HG03066 (cell line): ENCODE measurements around the gene KCNJ5.

Experiments
- ATAC-seq: cut with Tn5 transposase; IDR thresholded peaks from one replicate; pipeline ENCODE4 v1.9.1; 2021; ENCODE audit warnings: low read depth; ENCODE audit not compliant: unreplicated experiment

Gene KCNJ5

DNA sequence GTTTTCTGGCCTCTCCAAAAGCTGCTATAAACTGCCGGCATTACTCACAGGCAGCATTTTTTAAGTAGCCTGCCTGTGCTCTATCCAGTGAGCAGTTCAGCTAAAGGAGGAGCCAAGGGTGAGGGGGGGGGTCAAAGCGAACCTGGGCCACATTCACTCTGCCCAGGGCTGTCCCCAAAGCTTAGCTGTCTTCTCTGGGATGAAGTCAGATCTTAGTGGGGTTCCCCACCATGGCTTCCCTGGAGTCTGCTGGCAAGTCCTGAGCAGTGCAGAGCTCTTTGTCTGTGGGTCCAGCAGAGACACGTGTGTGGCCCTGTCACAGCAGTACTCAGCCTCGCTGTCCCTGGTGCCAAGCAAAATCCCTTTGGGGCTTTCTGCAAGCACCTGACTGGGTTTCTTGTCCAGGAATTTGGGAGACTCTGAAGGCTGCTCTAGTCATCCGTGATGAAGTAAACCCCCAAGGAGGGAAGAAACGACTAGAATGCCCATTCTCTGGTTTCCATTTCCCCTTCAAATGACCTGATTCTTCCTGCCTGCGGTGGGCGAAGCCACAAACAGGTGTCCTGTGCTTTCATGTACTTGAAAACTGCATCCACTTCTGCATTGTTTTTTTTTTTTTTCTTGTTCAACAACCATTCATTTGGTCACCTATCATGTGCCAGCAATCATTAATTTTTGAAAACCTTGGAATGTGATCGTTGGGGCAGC, 2.6 kb downstream of the KCNJ5 start:
- peak; percentile 72 for ATAC-seq

DNA sequence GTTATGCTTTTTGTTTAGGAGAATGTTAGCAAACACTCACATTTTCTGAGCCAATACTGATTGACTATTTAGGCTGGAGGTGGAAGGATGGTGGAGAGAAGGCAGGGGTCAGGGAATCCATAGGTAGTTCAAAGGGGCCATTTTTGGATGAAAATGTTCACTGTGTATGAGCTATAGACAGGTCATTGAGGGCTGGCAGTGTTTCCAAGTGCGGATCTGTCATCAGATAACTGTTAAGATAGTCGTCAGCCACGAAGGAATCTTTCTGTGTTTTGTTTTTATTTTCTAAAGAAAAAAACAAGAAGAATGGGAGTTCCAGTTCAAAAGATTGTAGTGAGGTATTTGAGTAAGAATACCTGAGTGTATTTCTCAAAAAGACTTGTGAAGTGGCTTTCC, 3.1 kb downstream of the KCNJ5 start:
- ATAC-seq: no peak

DNA sequence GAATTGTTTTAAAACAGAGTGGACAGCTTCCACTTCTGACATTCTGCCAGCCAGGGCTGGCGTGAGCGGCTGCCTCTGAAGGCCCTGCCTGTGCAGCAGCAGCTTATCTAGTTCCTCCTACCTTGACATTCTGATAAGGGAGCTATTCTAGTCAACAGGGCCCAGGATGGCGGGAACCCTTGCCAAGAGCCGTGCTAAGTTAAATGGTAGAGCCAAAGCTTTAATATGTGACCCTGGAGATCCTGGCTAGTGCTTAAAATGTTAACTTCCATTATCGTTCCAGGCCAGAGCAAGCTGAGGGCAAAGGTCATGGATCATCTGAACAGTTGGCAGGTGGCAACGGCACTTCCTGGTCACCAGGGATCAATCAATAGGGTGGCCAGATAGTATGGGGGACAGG, 3.5 kb downstream of the KCNJ5 start:
- no peak for ATAC-seq

DNA sequence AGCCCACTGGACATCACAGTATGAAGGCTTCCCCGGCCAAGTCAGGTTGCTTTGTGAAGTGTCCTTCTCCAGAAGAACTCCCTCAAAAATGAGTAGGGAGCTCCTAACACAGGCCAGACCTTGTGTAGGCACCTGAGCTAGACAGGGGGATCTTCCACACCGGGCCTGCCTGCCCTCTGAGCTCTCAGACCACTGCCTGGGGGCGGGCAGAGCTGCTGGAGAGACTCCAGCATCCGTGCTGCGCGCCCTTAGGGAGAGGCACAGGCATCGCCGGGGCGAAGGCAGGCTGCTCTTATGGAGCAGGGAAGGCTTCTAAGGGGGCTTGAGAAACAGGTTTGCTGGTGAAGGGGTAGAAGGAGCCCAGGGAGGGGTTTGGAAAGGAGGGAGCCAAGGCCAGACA, 4.4 kb downstream of the KCNJ5 start:
- no peak for ATAC-seq

DNA sequence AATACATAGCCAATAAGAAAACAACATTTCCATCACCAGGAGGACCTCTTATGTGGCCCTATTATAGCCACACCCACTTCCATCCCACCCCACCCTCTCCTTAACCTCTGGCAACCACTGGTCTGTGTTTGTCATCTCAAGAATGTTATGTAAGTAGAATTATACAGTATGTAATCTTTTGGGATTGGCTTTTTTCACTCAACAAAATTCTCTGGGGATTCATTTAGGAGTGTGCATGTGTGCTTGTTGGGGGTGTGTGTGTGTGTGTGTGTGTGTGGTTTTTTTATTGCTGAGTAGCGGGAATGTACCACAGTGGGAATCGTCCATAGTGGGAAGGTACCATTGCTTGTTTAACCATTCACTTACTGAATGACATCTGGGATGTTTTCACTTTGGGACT, 5.2 kb downstream of the KCNJ5 start:
- no peak for ATAC-seq

DNA sequence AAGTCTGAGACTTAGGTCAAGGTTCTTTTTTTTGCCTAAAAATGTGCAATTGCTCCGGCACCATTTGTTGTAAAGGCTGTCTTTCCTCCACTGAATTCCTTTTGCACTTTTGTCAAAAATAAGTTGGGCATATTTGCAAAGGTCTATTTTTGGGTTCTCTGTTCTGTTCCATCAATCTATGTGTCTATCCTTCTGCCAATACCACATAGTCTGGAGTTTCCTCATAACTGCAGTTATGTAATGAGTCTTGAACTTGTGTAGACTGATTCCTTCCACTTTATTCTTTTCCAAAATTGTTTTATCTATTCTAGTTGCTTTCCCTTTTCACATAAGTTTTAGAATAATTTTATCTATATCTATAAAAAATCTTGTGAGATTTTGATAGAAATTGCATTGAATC, 6.7 kb downstream of the KCNJ5 start:
- ATAC-seq: no peak

DNA sequence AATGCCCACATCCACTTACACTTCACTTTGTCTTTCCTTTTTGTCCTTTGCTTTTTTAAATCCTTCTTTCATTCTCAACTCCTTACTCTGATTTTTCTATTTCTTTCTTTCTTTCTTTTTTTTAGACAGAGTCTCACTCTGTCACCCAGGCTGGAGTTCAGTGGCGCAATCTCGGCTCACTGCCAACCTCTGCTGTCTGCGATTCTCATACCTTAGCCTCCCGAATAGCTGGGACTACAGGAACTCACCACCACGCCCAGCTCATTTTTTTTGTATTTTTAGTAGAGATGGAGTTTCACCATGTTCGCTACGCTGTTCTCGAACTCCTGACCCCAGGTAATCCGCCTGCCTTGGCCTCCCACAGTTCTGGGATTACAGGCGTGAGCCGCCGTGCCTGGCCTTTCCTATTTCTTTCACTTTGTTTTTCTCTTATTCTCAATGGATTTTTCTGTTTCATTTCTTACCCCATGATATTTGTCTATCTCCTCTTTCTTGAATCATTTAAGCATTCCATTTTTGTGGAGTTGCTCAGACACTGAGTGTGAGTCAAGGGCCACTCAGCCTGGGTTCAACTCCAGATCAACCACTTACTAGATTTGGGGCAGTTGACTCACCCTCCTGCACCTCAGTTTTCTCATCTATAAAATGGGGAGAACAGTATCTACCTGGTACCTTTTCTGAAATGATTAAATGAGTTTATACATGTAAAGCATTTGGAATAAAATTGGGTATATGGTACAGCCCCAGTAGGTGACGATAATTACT, 7.6 kb downstream of the KCNJ5 start:
- no peak for ATAC-seq

DNA sequence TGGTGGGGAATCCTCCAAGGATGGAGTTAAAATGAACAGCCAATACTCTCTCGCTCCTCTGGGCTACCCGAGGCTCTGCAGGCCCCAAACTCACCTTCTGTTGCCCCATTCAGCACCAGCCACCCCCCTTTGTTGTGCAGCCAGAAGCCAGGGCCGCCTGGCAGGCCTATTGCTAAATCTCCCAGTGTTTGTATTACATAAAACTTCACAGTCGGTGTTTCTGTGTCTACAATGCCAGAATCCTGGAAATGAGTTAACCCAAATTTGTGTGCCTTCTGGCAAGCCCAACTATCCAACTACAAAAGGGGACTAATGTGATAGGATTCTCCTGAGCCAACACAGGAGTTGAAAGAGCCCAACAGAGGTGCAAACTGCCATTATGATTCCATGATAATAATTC, 9.3 kb downstream of the KCNJ5 start:
- no peak for ATAC-seq

DNA sequence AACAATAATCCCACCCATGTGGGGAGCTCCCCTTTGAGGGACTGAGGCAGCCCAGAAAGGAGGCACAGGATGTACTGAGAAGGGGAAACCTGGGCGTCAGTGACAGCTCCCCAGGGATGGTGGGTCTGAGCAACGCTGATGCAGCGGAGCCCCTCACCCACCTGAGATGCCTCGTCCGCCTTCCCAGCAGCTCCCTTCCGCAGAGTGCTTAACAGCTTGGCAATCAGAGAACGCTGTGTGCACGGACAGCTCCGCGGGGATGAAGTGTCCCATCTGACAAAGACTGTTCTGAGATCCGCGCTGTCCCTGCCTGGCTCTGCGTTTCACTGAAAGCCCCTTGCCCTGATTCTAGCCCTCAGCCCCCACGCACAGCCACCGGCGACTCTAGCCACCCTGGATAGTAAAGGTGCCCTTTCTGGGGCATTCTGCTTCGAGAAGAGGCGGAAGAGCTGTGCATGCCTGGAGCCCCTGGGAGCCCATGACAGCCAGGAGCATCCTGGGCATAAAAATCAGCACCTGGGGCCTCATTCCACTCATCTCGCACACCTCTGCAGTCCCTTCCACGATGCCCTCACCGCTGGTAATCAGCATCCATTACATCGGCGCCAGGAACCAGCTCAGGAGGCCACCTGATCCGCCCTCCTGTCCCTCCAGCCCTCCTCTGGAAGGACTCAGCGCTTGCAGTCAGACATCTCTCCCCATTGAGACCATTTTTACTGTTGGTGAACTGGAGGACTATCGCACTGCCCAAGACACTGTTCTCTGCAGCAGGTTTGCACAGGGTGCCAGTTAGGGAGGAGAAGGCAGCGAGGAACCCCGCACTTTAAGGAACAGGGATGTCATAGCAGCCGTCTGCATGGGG, 10.7 kb downstream of the KCNJ5 start:
- ATAC-seq: no peak

DNA sequence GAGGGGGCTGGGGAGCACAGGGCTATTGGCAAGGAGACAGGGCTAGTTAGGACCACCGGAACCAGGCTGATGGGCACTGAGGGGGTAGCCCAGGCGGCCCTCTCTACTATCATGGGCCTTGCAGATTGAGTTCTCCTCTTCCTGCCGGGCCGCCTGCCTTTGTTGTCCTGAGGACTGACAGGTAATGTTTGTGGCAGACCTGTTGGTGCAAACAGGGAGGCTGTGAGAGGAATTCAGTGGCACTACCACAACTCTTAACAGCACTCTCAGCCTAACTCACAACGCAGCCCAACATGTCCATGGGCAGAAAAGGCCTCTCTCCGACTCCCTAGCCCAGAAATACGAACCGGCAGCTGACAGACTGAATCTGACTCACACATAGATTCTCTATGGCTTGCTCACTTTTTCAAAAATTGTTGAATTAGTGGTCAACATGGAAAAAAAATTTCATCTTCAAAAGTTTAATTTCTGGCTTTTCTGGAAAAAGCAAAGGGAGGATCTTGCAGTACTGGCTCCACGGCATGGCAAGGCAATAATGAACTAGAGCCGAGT, 11.4 kb downstream of the KCNJ5 start:
- ATAC-seq: no peak

DNA sequence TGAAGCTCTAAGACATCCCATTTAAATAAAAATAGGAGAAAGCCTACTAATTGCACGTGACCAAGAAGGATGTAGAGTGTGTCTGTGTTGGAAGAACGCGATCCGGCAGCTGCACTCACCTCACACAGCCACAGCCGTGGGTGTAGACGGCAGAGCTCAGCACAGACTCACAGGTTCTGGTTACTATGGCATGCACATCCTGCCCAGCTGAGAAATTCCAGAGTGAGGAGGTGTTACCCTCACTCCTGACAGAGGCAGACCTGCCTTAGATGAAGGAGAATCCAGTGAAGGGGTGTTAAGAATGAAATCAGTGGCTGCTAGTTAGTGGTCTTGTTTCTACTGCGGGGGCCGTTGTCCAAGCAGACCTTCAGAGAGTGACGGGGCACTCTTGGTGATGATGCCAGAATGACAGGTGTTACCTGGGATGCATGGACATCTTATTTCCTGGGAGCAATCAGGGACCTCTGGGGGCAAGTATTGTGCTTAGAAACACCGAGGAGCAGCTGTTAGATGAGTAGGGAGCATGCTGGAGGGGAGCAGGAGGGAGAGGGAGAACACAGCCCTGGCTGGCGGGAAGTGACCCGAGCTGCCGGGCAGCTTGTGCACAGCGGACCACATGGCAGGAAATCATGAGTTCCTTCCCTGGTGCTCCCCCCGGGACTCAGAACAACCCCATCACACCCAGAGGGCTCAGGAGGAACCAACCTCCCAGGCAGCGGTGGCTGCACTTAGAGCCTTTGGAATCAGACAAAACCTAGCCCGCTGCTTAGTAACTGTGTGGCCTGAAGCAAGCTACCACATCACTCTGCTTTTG, 12.3 kb downstream of the KCNJ5 start:
- no peak for ATAC-seq

DNA sequence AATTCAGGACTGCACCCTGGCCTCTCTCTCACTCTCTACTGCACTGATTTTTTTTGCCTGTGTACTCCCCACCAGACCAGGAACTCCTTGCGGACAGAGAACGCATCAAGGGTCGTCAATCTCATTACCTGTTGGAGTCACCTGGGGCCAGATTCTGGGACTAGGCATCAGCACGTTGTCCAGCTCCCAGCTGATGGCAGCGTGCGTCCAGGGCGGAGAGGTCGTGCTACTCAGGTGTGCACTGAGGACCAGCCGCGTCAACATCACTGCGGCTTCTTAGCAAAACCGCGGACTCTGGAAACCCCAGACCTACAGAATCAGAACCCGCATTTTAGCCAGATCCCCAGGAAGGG, 13.1 kb downstream of the KCNJ5 start:
- ATAC-seq: no peak

DNA sequence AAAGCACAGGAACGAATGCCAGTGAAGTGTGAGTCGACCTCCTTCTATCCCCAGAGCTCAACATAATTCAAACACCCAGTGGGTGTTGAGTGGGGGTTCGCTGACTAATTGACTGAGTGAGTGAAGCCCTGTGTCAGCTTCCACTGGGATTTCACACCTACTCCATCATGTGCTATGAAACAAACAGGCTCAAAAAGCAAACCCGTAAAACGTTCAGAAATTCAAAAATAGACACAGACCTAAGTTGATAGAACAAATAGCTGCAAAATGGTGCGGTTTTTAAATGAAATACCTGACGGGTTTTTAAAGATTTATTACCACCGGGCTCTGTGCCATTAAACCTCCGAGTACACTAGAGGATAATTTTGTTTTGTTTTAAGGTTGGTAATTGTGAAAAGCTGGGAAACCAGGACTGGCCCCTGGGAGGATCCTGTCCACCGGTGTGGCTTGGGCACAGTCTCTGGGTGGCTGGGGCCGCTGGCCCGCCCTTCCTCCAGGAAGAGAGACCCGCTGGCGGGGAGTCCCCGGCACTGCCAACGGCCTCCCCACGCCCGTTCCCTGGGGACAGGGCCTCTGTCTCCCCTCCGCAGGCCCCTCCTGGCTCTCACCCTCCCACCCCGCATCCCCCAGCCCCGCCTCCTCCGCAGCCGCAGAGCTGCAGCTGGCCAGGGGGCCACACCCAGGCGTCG, 13.6 kb downstream of the KCNJ5 start:
- ATAC-seq: peak; percentile 34

DNA sequence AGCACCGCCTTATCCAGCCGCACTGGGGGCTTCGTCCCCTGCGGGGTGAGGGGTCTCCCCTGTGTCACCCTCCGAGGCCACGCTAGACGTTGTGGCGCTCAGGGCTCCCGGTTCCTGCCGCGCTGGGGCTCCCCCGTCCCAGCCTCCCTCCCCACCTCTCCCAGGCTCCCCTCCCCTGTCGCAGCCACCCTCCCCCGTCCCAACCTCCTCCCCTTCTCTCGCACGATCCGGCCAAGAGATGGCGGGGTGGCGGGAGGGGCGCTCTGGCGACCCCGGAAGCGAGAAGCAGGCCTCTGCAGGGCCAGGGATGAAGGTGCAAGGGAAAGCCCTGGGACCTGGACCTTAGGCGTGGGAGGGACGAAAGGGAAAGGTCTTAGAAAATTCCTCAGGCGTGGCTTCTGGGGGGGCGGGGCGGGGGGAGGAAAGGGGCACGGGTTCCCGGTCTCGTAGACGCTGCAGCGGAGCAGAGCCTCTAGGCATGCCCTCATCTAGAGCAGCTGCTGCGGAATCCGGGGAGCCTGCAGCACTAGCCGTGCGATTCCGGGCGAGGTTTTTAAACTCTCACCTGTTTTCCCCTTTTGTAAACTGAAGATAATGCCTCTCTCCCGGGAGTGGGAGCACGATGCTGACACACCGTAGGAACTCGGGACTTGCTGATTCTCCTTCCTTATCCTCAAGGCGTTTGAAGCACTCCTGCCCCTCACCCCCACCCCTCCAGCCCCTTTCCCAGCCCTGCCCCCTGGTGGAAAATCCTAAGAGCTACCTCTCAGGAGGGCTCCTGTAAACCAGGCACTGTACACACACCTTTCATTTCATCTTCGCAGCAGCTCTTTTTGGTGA, 14.4 kb downstream of the KCNJ5 start:
- ATAC-seq: peak; percentile 57

DNA sequence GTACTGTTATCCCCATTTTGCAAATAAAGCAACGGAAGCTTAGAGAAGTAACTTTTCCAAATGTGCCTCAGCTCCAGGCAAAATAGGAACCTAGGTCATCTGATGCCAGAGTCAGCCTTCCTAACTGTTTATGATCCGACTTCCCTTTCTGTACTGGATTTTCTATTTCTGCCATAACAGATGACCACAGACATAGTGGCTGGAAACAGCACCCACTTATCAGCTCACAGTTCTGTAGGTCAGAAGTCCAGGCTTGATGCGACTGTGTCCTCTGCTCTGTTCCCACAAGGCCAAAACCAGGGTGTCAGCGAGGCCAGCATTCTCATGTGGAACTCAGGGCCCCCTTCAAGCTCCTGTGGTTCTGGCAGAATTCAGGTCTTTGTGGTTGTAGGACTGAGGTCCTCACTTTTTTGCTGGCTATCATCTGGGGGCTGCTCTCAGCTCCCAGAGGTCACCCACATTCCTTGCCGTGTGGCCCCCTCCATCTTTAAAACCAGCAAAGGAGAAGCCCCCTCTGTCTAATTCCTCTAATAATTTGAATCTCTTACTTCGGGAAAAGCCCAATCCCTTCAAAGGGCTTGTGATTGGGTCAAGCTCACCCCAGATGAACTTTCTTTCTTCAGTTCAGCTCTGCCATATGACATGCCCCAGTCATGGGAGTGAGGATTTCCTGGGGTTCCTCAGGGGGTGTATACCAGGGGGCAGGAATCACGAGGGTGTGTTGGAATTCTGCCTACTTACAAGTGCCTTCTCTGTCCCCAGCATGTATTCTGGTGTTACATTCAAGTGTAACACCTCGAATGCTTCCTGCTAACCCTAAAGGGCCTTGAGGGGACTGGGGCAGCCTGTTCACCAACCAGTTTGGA, 15.3 kb downstream of the KCNJ5 start:
- ATAC-seq: no peak

DNA sequence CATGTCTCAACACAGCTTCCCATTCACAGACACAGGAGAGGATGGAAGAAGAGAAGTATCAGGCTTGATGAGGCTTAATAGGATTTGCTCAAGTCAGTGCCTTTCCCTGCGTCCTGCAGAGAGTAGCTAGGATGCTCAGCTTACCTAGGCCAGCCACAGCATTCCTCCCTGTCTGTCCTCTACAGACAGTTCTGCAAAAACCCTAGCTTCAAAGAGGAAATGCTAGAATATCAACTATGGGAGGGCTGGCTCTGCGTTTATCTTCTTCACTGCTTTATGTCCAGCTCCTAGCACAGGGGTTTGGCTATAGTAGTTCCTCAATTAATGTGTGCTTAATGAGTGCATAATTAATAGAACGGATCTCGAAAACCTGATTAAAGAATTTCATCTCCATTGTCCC, 16.4 kb downstream of the KCNJ5 start:
- no peak for ATAC-seq

DNA sequence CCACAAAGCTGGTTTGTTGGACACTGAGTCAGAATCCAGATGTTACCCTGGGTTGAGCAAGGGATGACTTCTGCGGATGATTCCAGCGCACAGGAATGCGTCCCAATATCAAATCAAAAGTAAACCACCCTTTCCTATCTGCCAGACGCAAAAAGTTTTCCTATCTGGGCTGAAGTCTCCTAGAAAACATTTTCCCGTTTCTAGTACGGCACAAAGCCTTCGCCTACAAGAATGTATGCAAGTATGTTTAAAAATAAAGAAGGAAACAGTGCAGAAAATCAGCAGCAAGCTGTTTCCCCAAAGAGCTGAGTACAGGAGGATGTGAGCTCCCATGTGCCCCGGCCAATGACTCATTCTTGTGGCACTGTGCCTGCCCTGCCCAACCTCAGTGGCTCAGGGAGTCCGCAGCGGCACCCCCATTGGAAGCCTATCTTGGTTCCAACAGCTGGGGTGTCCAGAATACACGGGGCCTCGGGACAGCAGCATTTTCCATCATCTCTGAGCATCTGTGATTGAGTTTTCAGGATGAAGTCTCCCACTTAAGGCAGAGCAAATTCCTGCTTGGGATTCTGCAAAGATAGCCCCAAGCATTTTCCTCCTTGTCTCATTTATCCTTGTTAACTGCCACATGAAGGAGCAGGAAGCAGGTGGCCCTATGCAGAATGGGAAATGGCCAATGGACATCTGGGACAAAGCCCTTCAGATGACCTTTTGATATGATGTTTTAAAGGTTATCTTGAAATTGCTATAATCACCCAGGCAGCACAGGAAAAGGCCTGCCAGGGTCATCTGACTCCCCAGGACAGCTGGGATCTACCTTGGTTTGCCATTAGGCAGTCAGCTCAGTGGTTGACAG, 17.5 kb downstream of the KCNJ5 start:
- no peak for ATAC-seq
